NB4 (cell line): ENCODE measurements around the gene DNAJC5G.
"Not testable (repeated sequence)": the region's sequence is repeated elsewhere in the genome, so short reads cannot be mapped to it uniquely, and the experiment has no call there.

Experiments
- DNase-seq: peaks from one replicate; pipeline ENCODE4 v3.0.0; 2010; ENCODE audit warnings: low read depth
- H3K4me3 ChIP-seq: one replicate; pipeline ENCODE4 v1.5.1; 2011; ENCODE audit warnings: mild to moderate bottlenecking, low read depth, low read length, moderate library complexity
- CTCF ChIP-seq: IDR thresholded peaks from one replicate; pipeline ENCODE4 v1.5.1; 2012; ENCODE audit warnings: low read depth, low read length
- MAX ChIP-seq: IDR thresholded peaks from 2 replicates; pipeline ENCODE4 v1.6.1; 2011; ENCODE audit warnings: low read depth, low read length
- MYC ChIP-seq: IDR thresholded peaks from 2 replicates; pipeline ENCODE4 v1.6.1; 2011; ENCODE audit warnings: low read depth, low read length
- POLR2A ChIP-seq: IDR thresholded peaks from 2 replicates; pipeline ENCODE4 v1.6.1; 2011; ENCODE audit warnings: mild to moderate bottlenecking; ENCODE audit not compliant: insufficient read length; ENCODE audit errors: extremely low read depth

Gene DNAJC5G

GRCh38 chr2:27298391-27299080 lies 23.3 kb downstream of the DNAJC5G start:
- DNase-seq = no peak
- TF ChIP-seq POLR2A = no peak
- TF ChIP-seq MAX = no peak
- no peak for TF ChIP-seq CTCF
- no peak for TF ChIP-seq MYC
- no peak overlapping the region for H3K4me3 ChIP-seq

GRCh38 chr2:27300606-27301005 lies 25.4 kb downstream of the DNAJC5G start:
- not testable (repeated sequence) for DNase-seq, H3K4me3 ChIP-seq

GRCh38 chr2:27303093-27304025 lies 28.1 kb downstream of the DNAJC5G start:
- peak; percentile 79 for DNase-seq
- TF ChIP-seq MYC (no peak), POLR2A (no peak), CTCF (peak; percentile 91)
- no peak overlapping the region for H3K4me3 ChIP-seq

GRCh38 chr2:27304488-27305240 lies 29.4 kb downstream of the DNAJC5G start:
- no peak for TF ChIP-seq CTCF
- no peak for TF ChIP-seq MYC
- TF ChIP-seq MAX = no peak
- TF ChIP-seq POLR2A = no peak
- no peak overlapping the region for H3K4me3 ChIP-seq
- no peak for DNase-seq

- TF ChIP-seq POLR2A (no peak), MAX (no peak), MYC (no peak), CTCF (no peak)
- no peak for DNase-seq
- no peak overlapping the region for H3K4me3 ChIP-seq
Measured at GRCh38 chr2:27305516-27305915, 30.3 kb downstream of the DNAJC5G start.

- no peak overlapping the region for H3K4me3 ChIP-seq
- no peak for TF ChIP-seq POLR2A
- TF ChIP-seq MYC = no peak
- no peak for TF ChIP-seq CTCF
- TF ChIP-seq MAX = no peak
- DNase-seq = no peak
Measured at GRCh38 chr2:27306136-27306535, 30.9 kb downstream of the DNAJC5G start.
